K562 (cell line): Measurements from ENCODE around the gene PAIP2. TPM values are rescaled to one million over a fixed set of nuclear protein-coding genes. Genes with fewer than 3 reads are reported as not detected.

Source experiments
- ATAC-seq: fragments of 200-7000 bp; cut with Tn5 transposase; 3 replicates; pipeline ENCODE4 v1.9.1; 2020; ENCODE audit warnings: moderate library complexity
- BruUV-seq: library from RNA; stranded (reverse); fragments of 400-500 nt; replicated peaks from 2 replicates; lab custom pipeline; 2021; lab: Mats Ljungman, UMichigan
- CTCF ChIA-PET: fragments of 300-600 bp; formaldehyde crosslinking; extraction: SDS; loops from one replicate; lab custom pipeline; 2021; ENCODE audit warnings: low intra/inter-chr PET ratio; lab: Yijun Ruan, JAX
- POLR2A ChIA-PET: fragments of 300-600, 350-650 bp; sonication (Branson Sonifier 250); formaldehyde crosslinking; extraction: SDS; loops from one replicate; lab custom pipeline; 2021; ENCODE audit warnings: antibody characterized with exemption, inconsistent platforms; lab: Yijun Ruan, JAX
- DNase-seq, 4 experiments: peaks; one replicate each; pipeline versions ENCODE4 v3.0.0 to v3.0.0-alpha.2; 2011 to 2018; ENCODE audit warnings: low spot score in 3 of 4, mixed read lengths in 3 of 4; ENCODE audit errors: extremely low read depth in 1 of 4
- FAIRE-seq: peaks from 2 replicates; lab custom pipeline; 2011; peaks lifted over from hg19 to GRCh38; lab: Jason Lieb, UNC
- H2AFZ ChIP-seq: 2 replicates; pipeline ENCODE4 v1.6.0; 2011; ENCODE audit warnings: low read depth, low read length, control low read depth, inconsistent platforms
- H3K27ac ChIP-seq: fragments of 200-600 bp; 3 replicates; pipeline ENCODE4 v1.8.0; 2011; ENCODE audit warnings: low read depth, mild to moderate bottlenecking, control low read depth, inconsistent platforms, low read length, moderate library complexity, mixed read lengths; ENCODE audit errors: extremely low read depth
- H3K27me3 ChIP-seq, 2 experiments: fragments of 300-600 bp in 1 of 2; 2 replicates in 1 of 2; 3 replicates in 1 of 2; pipeline versions ENCODE4 v1.6.0 to v1.8.0; 2011; ENCODE audit warnings: inconsistent platforms in 2 of 2, low read length in 2 of 2, mild to moderate bottlenecking in 1 of 2, mixed read lengths in 1 of 2, moderate library complexity in 1 of 2; ENCODE audit not compliant: control insufficient read depth in 2 of 2, insufficient read depth in 2 of 2
- H3K36me3 ChIP-seq: fragments of 300-600 bp; 3 replicates; pipeline ENCODE4 v1.8.0; 2011; ENCODE audit warnings: mild to moderate bottlenecking, low read length, inconsistent platforms; ENCODE audit not compliant: control insufficient read depth, insufficient read depth
- H3K4me1 ChIP-seq, 2 experiments: fragments of 200-600 bp in 1 of 2; replicated peaks in 1 of 2; 2 replicates in 1 of 2; 3 replicates in 1 of 2; pipeline versions ENCODE4 v1.5.1 to v1.8.0; 2011; ENCODE audit warnings: inconsistent platforms in 2 of 2, low read length in 2 of 2, mild to moderate bottlenecking in 1 of 2, mixed read lengths in 1 of 2, moderate library complexity in 1 of 2; ENCODE audit not compliant: control insufficient read depth in 2 of 2, insufficient read depth in 2 of 2
- H3K4me2 ChIP-seq: 2 replicates; pipeline ENCODE4 v1.6.1; 2011; ENCODE audit warnings: low read length, control low read depth, inconsistent platforms, mixed read lengths; ENCODE audit not compliant: insufficient read depth
- H3K4me3 ChIP-seq: fragments of 200-600 bp; sonication (generic), shearing (Covaris generic); 2 replicates; pipeline ENCODE4 v1.5.1; 2016; ENCODE audit warnings: control low read depth, inconsistent platforms
- H3K79me2 ChIP-seq: fragments of 200-600 bp; 3 replicates; pipeline ENCODE4 v1.8.0; 2011; ENCODE audit warnings: low read length, inconsistent platforms; ENCODE audit not compliant: control insufficient read depth, insufficient read depth
- H3K9ac ChIP-seq, 2 experiments: 2 replicates each; pipeline versions ENCODE4 v1.6.0 to v1.6.1; 2011; ENCODE audit warnings: low read depth in 2 of 2, low read length in 2 of 2, control low read depth in 1 of 2, inconsistent platforms in 1 of 2, mild to moderate bottlenecking in 1 of 2, mixed read lengths in 1 of 2; ENCODE audit not compliant: insufficient read depth in 1 of 2
- H3K9me1 ChIP-seq: one replicate; pipeline ENCODE4 v1.6.0; 2011; ENCODE audit warnings: inconsistent platforms, mild to moderate bottlenecking, low read length, moderate library complexity; ENCODE audit not compliant: control insufficient read depth, insufficient read depth
- H3K9me3 ChIP-seq: replicated peaks from 2 replicates; pipeline ENCODE4 v1.5.1; 2011; ENCODE audit warnings: low read depth, low read length, inconsistent platforms; ENCODE audit not compliant: control insufficient read depth, insufficient read depth
- H4K20me1 ChIP-seq: replicated peaks from 2 replicates; pipeline ENCODE4 v1.6.1; 2011; ENCODE audit warnings: low read length, inconsistent platforms, mixed read lengths; ENCODE audit not compliant: control insufficient read depth, insufficient read depth
- ARID1B ChIP-seq: fragments of 450-650 bp; IDR thresholded peaks from 2 replicates; pipeline ENCODE4 v1.6.1; 2016; ENCODE audit warnings: antibody characterized with exemption, mild to moderate bottlenecking, inconsistent platforms
- ATF7 ChIP-seq: fragments of 450-650 bp; IDR thresholded peaks from 2 replicates; pipeline ENCODE4 v1.7.1; 2014; ENCODE audit warnings: mild to moderate bottlenecking, moderate library complexity
- CBFA2T3 ChIP-seq: fragments of 450-650 bp; IDR thresholded peaks from 2 replicates; pipeline ENCODE4 v1.6.1; 2017
- CREBBP ChIP-seq: IDR thresholded peaks from one replicate; pipeline ENCODE4 v1.6.1; 2012; ENCODE audit warnings: low read depth, mild to moderate bottlenecking, control low read depth, inconsistent platforms, low read length
- DACH1 ChIP-seq: fragments of 450-650 bp; IDR thresholded peaks from 2 replicates; pipeline ENCODE4 v1.6.1; 2018; ENCODE audit not compliant: partially characterized antibody
- KDM2B ChIP-seq: fragments of 250-450 bp; sonication (Bioruptor Pico); IDR thresholded peaks from 2 replicates; pipeline ENCODE4 v1.8.0; 2021; ENCODE audit warnings: mild to moderate bottlenecking, moderate library complexity
- KHSRP ChIP-seq: fragments of 450-650 bp; IDR thresholded peaks from 2 replicates; pipeline ENCODE4 v1.6.1; 2017
- MYC ChIP-seq, 2 experiments: fragments of 250-450 bp in 1 of 2; sonication (Bioruptor Pico) in 1 of 2; IDR thresholded peaks; 2 replicates each; pipeline versions ENCODE4 v1.5.1 to v1.6.1; 2012 to 2021; ENCODE audit warnings: low read depth in 2 of 2, borderline replicate concordance in 1 of 2, improper control_type of control experiment in 1 of 2, low read length in 1 of 2, mild to moderate bottlenecking in 1 of 2, moderate library complexity in 1 of 2
- NFYB ChIP-seq: IDR thresholded peaks from 2 replicates; pipeline ENCODE4 v1.6.1; 2011; ENCODE audit warnings: mild to moderate bottlenecking, moderate library complexity; ENCODE audit not compliant: insufficient read length; ENCODE audit errors: extremely low read depth
- NR1H2 ChIP-seq: sonication (generic); formaldehyde crosslinking; IDR thresholded peaks from 2 replicates; pipeline ENCODE4 v1.4.0; 2020; ENCODE audit warnings: mild to moderate bottlenecking, missing genetic modification reagents
- TAL1 ChIP-seq: fragments of 450-650 bp; IDR thresholded peaks from 2 replicates; pipeline ENCODE4 v1.6.1; 2016; ENCODE audit warnings: mild to moderate bottlenecking
- TARDBP ChIP-seq: fragments of 450-650 bp; IDR thresholded peaks from 2 replicates; pipeline ENCODE4 v1.6.1; 2016
- THRAP3 ChIP-seq: fragments of 450-650 bp; IDR thresholded peaks from 2 replicates; pipeline ENCODE4 v1.6.1; 2016; ENCODE audit warnings: mild to moderate bottlenecking, inconsistent platforms, borderline replicate concordance
- ZNF133 ChIP-seq: fragments of 250-450 bp; sonication (Bioruptor Pico); IDR thresholded peaks from 2 replicates; pipeline ENCODE4 v1.4.0; 2020; ENCODE audit warnings: mild to moderate bottlenecking
- ZNF408 ChIP-seq: fragments of 250-450 bp; sonication (Bioruptor Pico); IDR thresholded peaks from 2 replicates; pipeline ENCODE4 v1.4.0; 2020; ENCODE audit warnings: low read depth, mild to moderate bottlenecking, moderate library complexity
- ZNF592 ChIP-seq: fragments of 450-650 bp; IDR thresholded peaks from 2 replicates; pipeline ENCODE4 v1.6.1; 2017; ENCODE audit warnings: antibody characterized with exemption, mild to moderate bottlenecking
- WGBS: fragments of 100-300 bp; shearing (Covaris generic); methylation state at CpG from one replicate; pipeline ENCODE4 v1.1.6; 2016; ENCODE audit warnings: low coverage, mixed read lengths; ENCODE audit not compliant: insufficient coverage; ENCODE audit errors: missing lambda C conversion rate; 5-methylcytosine and 5-hydroxymethylcytosine counted together
- in situ Hi-C: fragments of 300-500 bp; cut with MboI; formaldehyde crosslinking; loops from 4 replicates; pipeline ENCODE4 v1.15.0; 2018; ENCODE audit warnings: inconsistent platforms, mixed read lengths
- intact Hi-C: fragments of 100-400 bp; cut with micrococcal nuclease; formaldehyde crosslinking; loops from 2 replicates; pipeline ENCODE4 v1.14.2; 2022
- polyA plus RNA-seq, 8 experiments: library from polyadenylated mRNA; depleted of rRNA in 4 of 8; stranded (reverse) in 5 of 8; unstranded in 3 of 8; fragments of >200 nt; fragmentation: Nextera tagmentation in 2 of 8; fragmentation: Illumina TruSeq in 1 of 8; extraction: Ambion mirVana in 2 of 8; extraction: Trizol in 1 of 8; gene quantifications; 2 replicates each; pipeline versions ENCODE4 v1.2.1 to v1.2.3, GENCODE V29; 2011 to 2014; ENCODE audit warnings: inconsistent platforms in 1 of 8, missing spikeins in 1 of 8
- total RNA-seq, 7 experiments: library from RNA; depleted of rRNA in 6 of 7; stranded (reverse); fragments of >200 nt in 6 of 7; fragmentation: Illumina TruSeq in 2 of 7; extraction: Trizol in 2 of 7; gene quantifications; 2 replicates each; pipeline versions ENCODE4 v1.2.1 to v1.2.3, GENCODE V29; 2011 to 2021; ENCODE audit warnings: low replicate concordance in 1 of 7
- TF ChIP-seq, protein P1 (sequence below): sonication (generic); formaldehyde crosslinking; IDR thresholded peaks from 2 replicates; pipeline ENCODE4 v1.8.0; 2022; ENCODE audit warnings: mild to moderate bottlenecking, low read depth, missing genetic modification reagents
- TF ChIP-seq, protein P2 (sequence below): fragments of 250-450 bp; sonication (Bioruptor Pico); IDR thresholded peaks from 2 replicates; pipeline ENCODE4 v1.4.0; 2020; ENCODE audit warnings: borderline replicate concordance

The PAIP2 gene
- total and polyA plus RNA-seq, 9 of the 15 experiments (the other 6 are each of a cell fraction or from before 2014, with no cell fraction given) = 78.3 to 187 (median 128) TPM

DNA sequence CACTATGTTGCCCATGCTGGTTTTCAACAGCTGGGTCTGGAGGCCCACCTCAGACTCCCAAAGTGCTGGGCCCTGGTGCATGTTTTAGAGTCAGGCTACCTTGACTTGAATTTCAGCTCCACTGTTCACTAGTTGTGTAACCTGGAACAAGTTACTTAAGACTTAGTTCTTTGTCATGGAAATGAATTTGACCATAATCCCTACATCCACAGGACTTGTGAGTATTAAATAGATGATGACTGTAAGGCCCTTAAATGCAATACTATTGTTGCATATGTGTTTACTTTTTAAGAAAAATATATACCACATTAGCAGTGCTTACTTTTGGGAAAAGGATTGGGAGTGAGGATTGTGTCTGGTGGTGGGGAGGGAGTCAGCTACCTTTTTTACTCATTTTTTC, 16.4 kb downstream of the PAIP2 start (continued):
- TF ChIP-seq, protein P1, sequence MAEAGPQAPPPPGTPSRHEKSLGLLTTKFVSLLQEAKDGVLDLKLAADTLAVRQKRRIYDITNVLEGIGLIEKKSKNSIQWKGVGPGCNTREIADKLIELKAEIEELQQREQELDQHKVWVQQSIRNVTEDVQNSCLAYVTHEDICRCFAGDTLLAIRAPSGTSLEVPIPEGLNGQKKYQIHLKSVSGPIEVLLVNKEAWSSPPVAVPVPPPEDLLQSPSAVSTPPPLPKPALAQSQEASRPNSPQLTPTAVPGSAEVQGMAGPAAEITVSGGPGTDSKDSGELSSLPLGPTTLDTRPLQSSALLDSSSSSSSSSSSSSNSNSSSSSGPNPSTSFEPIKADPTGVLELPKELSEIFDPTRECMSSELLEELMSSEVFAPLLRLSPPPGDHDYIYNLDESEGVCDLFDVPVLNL (CRISPR knock-in tag) = no peak
- no peak for TF ChIP-seq CREBBP
- TF ChIP-seq ATF7 = no peak
- TF ChIP-seq DACH1 = no peak

DNA sequence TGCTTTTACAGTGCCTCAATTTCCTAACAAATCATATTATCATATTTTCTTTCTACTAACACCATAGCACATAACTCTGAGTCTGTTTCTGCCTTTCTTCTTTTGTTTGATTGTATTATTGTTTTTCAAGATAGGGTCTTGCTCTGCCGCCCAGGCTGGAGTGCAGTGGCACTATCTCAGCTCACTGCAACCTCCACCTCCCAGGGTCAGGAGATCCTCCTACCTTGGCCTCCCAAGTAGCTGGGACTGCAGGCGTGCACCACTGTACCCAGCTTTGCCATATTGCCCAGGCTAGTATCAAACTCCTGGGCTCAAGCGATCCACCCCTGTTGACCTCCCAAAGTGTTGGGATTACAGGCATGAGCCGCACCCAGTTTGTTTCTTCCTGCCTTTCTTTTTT, 18.7 kb downstream of the PAIP2 start:
- H3K4me3 ChIP-seq = no peak overlapping the region
- no peak for FAIRE-seq
- intact Hi-C loops = no loop called here
- no peak overlapping the region for H3K4me2 ChIP-seq
- H2AFZ ChIP-seq = no peak overlapping the region
- no peaks in the 10 kb centered on the region for H3K9me3 ChIP-seq
- no peaks in the 10 kb centered on the region for H3K9me1 ChIP-seq
- BruUV-seq = no TSS peak
- peaks cover 65% of the 10 kb centered on the region for H3K79me2 ChIP-seq
- no peak overlapping the region for H3K27ac ChIP-seq
- 0 out of 2 replicates have a peak, but pooled peaks cover 7% of the 10 kb centered on the region for H4K20me1 ChIP-seq
- no peak for ATAC-seq
- H3K4me1 ChIP-seq = no peaks in the 10 kb centered on the region
- no peak for DNase-seq
- H3K36me3 ChIP-seq = peaks cover 39% of the 10 kb centered on the region
- ChIA-PET POLR2A (no interaction called here), CTCF (no interaction called here)
- in situ Hi-C loops = no loop called here
- 93% methylated on average over 4 of the region's 4 CpGs for WGBS
- H3K27me3 ChIP-seq = no peaks in the 10 kb centered on the region
- no peak overlapping the region for H3K9ac ChIP-seq
- TF ChIP-seq THRAP3 (no peak), ZNF408 (CRISPR knock-in tag) (no peak), ARID1B (no peak), MYC (IDR thresholded peaks at IDR 0.05; ENCODE audit: low read depth, low read length) (no peak), MYC (CRISPR knock-in tag; IDR thresholded peaks at IDR 0.05; ENCODE audit: borderline replicate concordance, low read depth) (no peak), KHSRP (no peak), NFYB (no peak), NR1H2 (CRISPR knock-in tag) (no peak), ZNF592 (no peak), ZNF133 (no peak), CBFA2T3 (no peak), TARDBP (no peak), TAL1 (no peak), KDM2B (CRISPR knock-in tag) (no peak)
- TF ChIP-seq, protein P2, sequence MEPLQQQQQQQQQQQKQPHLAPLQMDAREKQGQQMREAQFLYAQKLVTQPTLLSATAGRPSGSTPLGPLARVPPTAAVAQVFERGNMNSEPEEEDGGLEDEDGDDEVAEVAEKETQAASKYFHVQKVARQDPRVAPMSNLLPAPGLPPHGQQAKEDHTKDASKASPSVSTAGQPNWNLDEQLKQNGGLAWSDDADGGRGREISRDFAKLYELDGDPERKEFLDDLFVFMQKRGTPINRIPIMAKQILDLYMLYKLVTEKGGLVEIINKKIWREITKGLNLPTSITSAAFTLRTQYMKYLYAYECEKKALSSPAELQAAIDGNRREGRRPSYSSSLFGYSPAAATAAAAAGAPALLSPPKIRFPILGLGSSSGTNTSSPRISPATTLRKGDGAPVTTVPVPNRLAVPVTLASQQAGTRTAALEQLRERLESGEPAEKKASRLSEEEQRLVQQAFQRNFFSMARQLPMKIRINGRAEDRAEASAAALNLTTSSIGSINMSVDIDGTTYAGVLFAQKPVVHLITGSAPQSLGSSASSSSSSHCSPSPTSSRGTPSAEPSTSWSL (CRISPR knock-in tag) = no peak
